Activated CD4-positive, alpha-beta T cell treated with anti-CD3 and anti-CD28 coated beads, Interleukin-2, Interleukin-4, amounts not matched to agents 100 ng/mL and 50 ng/mL, durations not matched to agents 16 hours and 8 hours (primary cell): ENCODE results near the gene UNC5CL.

Experiments
- DNase-seq: peaks from one replicate; pipeline ENCODE4 v3.0.0-alpha.2; 2020; ENCODE audit warnings: low spot score

UNC5CL gene

GRCh38 chr6:41063884-41064285 is 24.9 kb upstream of the UNC5CL start:
- DNase-seq: no peak

- DNase-seq: no peak
Observed at GRCh38 chr6:41062056-41062455, 23.0 kb upstream of the UNC5CL start.

DNA sequence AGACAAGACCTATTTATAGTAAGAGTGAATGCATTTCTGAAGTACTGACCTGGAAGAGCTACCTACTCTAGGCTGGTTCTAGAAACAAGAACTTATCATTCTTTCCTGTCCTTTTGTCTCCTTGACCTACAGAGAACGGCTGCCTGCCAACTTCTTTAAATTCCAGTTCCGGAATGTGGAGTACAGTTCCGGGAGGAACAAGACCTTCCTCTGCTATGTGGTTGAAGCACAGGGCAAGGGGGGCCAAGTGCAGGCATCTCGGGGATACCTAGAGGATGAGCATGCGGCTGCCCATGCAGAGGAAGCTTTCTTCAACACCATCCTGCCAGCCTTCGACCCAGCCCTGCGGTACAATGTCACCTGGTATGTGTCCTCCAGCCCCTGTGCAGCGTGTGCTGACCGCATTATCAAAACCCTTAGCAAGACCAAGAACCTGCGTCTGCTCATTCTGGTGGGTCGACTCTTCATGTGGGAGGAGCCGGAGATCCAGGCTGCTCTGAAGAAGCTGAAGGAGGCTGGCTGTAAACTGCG is 22.2 kb upstream of the UNC5CL start:
- no peak for DNase-seq

GRCh38 chr6:41059556-41059955 is 20.5 kb upstream of the UNC5CL start:
- DNase-seq: no peak

DNA sequence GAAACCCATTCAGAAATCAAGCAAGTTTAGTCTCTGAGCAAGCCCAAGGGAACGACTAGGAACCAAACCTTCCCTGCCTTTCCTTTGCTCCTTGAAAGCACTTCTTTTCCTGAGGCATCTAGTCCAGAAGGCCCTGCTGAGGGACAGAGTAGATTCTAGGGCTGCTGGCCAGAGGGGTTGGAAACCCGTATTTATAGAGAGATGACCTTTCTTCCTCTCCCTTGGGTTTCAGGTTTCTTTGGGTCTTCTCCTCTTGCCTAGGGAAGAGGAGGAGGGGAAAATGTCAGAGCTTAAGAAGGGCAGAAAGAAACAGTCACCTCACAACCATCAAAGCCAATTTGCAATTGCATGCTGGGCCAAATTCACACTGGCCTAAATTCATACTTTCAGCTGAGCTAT is 19.8 kb upstream of the UNC5CL start:
- no peak for DNase-seq

- no peak for DNase-seq
Observed at GRCh38 chr6:41056768-41057490, 17.9 kb upstream of the UNC5CL start.

DNA sequence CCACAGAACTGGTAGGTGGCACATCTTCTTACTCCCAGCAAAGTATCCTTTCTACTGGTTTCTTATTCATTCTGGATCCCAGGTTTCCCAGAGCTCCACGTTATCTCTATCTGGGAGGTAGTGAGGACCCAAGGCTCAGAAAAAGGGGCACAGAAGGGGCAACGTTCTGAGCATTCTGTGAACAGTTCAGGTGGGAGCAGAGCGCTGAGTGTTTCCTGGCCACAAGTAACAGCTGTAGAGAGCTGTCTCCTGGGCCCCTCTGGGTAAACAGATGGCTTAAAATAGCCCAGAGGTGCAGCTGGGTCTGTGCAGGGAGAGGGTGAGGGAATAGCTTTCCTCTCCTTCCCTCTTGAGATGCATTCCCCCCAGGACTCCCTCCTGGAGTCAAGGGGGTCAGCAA is 16.1 kb upstream of the UNC5CL start:
- no peak for DNase-seq

DNA sequence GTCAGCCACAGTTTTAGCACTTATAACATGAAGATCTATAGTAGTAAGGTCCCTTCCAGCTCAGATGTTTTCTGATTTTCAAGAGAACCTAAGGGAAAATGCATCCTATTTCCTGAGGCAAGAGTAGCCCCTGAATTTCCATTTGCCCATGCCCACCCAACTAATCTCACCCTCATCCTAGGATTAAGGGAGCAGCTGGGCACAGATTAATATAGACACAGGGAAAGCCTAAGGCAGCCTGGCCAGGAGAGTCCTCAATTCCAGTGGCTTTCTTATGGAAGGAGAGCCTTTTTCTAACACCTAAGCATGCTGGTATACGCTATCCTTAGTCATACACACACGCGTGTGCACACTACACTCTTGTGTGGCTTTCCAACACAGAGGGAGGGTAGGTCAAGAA is 15.5 kb upstream of the UNC5CL start:
- DNase-seq: no peak

DNA sequence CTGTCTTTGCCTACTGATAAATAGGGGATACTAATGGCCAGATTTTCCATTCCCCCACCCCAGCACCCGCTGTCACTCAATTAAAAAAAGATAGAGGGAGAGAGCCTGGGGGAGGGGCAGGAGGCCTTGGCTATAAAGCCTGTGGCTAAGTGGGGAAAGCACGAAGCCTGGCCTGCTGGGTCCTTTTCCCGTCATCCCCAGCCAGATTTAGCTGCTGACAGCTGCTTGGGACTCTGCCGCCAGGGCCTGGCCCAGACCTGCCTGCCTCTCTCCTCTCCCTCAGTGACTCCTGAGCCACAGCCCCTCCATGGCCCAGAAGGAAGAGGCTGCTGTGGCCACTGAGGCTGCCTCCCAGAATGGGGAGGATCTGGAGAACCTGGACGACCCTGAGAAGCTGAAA is 14.0 kb upstream of the UNC5CL start, which contains the start of gene APOBEC2:
Gene APOBEC2 (plus strand): TSS at position 162 of the 400 bp plus-strand sequence. CDS start 146 bp downstream, at position 308.
- DNase-seq: no peak

GRCh38 chr6:41051873-41052272 is 12.9 kb upstream of the UNC5CL start:
- no peak for DNase-seq

- no peak for DNase-seq
Observed at GRCh38 chr6:41050536-41050935, 11.5 kb upstream of the UNC5CL start.

GRCh38 chr6:41049955-41050354 is 10.9 kb upstream of the UNC5CL start:
- no peak for DNase-seq

DNA sequence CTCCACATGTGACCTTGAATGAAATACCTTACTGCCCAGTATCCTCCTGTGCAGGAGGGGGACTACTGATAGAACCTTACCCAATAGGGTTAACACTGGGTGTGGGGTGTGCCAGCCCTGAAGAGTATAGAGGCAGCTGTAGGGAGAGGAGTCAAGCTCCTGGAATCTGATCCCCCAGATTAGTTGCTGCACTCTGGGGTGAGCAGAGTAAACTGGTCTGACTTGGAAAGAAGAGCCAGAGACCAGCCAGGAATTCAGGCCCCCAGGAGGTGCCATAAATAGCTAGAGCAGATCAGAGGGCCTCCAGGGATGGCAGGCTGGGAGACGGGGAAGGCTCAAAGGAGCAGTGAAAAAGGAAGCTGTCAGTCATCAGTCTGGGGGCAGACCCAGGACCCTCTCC is 10.5 kb upstream of the UNC5CL start:
- DNase-seq: no peak

DNA sequence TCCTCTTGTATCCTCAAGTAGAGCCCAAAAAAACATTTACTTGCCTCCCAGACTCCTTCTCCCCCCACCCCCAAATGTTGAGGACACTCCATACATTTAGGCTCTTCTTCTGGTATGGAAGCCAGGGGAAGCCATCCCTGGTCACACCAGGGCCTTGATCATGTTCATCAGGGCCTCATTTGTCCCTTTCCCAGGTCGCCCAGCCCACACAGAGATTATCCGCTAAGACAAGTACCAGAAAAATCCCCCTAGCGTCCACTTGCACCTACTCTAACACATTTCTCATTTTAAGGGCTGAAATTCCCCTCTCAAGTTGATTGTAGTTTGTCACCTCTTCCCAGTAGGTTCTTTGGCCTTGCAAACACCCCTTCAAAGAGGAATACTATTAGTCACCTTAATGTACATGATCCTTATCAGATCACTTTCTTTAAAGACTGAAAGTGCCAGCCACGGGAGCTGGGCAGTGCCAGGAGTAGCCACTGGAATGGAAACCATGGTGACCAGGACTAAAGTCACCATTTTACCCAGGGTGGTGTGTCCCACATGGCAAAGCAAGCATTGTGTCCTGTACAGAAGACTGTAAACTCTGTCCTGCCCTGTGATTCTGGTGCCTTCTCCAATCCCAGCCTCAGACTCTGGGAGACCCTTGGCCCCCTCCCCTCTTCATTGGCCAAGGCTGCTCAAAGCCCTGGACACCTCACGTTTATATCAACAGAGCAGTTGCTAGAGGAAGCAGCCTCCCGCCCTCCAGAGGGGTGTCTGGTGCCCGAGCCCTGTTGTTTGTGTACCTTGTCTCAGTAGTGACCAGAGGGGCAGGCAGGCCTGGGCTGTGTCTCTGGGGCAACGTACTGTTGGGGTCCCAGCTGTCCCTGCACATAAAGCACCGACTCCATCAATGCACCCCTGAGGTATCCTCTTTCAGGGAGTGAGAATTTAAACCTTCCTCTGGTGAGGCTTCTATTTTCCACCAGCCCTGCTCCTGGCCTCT is 9.0 kb upstream of the UNC5CL start:
- DNase-seq: no peak

DNA sequence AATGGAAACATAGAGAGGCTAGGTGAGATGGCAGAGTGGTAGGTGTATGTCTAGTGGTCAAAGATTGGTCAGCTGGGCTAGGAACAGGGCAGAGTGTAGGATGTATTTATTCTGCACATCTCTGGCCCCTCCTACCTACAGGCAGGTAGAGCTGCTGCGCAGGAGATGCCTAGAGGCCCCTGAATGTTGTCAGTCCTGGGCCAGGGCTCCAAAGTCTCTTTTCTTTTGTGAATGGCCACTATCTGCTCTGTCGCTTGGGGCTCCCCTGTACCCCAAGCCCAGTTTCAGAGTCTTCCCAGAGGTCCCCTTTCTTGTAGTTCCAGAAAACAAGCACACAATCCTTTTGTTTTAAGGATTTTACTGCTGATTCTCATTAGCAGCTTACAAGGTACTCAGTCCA is 8.3 kb upstream of the UNC5CL start:
- no peak for DNase-seq

GRCh38 chr6:41046084-41046483 is 7.1 kb upstream of the UNC5CL start:
- DNase-seq: no peak

DNA sequence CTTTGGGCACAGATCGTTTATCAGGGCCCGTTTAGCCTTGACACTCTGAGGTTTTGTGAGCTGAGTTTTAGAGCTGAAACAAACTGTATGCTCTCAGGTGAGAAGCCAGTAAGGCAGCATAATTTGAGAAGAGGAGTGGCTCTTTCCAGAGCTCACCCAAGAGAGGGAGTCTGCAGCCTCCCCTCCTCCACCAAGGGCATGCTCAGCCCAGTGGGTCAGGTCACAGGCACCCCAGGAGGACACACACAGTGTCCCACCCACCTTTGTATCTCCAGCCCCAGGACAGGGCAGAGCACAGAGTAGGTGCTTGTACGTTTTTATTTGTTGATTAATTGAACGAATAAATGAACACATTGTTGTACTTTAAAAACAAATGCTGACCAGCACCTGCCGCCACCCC is 6.6 kb upstream of the UNC5CL start:
- DNase-seq: no peak

DNA sequence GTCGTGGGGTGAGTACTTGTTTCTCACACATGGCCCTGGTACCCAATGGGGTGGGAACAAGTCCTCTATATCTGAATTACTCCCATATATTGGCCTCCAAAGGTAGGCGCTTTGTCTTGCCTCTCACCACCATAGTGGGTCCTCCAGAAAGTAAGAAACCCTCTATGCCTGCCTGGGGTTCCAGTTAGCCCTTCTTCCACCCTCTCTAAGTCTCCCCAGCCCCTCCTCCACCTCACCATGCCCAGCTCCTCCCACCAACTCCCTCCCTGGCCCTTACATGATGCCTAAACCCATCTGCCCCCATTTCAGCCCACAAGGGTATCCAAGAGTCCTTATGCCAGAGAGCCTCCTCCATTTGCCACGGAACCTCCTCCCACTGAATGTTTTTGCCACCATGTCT is 4.1 kb upstream of the UNC5CL start:
- DNase-seq: no peak

DNA sequence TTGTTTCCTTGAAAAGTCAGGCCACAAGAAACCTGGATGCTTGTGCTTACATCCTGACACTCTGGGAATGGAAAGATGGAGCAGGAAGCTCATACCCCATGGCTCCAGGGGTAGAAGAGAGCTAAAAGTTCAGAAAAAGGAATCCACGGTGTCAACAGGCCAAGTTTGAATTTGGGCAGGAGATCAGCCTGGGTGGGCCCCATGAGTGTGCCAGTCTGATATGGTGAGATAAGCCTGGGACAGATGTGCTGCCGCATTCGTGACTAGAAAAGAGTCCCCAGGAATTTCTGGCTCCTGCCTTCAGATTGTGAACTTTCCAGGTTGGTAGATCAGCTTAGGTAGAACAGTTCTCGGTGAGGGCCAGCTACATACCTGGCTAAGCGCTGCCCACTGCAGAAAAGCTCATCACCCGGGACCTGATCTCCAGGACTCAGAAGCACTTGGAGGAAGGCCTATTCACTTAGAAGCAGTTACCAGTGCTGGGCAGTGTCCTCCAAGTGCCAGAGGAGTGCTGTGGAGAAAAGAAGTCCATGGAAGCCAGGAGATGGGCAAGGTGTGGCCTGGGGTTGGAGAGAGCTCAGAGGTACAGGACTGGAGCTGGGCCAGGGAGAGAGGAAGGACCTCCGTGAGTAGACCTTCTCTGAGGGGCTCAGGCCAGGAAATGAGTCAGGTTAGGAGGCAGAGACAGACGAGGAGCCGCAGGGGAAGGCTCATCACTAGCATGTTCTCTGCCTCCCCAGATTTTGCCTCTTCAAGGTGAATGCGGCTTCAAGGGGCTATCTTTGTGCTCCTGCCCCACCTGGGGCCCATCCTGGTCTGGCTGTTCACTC is 3.4 kb upstream of the UNC5CL start, which contains the start of gene TSPO2:
Gene TSPO2 (plus strand): TSS at position 242 of the 830 bp plus-strand sequence. CDS start 519 bp downstream, at position 761.
- no peak for DNase-seq

DNA sequence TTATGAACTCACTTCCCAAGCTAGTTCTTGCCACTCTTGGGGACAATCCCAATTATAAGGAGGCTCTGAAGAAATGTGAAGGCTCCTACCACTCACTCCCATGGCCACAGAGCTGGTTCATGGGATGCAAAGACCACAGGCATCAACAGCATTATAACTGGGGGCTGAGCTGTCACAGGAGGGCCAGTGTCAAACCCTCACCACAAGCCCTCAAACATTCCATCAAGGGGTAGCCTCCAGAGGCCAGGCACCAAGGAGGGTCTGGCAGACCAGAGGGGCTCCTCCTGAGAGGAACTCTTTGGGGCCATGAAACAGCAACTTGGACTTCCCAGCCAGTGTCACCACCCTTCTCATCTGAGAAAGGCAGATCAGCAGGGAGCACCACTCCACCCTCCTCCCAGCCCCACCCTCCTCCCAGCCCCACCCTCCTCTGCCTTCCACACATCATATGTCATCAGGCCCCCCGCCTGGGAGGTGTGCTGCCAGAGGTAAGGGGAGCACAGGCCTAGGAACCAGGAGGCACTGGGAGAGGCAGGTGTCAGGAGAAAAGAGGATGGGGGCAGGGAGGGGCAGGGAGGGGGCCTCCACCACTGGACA is 2.0 kb upstream of the UNC5CL start:
- no peak for DNase-seq
